HG02798 (cell line): ENCODE results near the gene RRP1B.
A peak's percentile ranks its signal among the peaks of the same experiment; 100 is the strongest.
"Not testable (repeated sequence)": the region's sequence is repeated elsewhere in the genome, so short reads cannot be mapped to it uniquely, and the experiment has no call there.

Experiments used
- ATAC-seq: cut with Tn5 transposase; IDR thresholded peaks from one replicate; pipeline ENCODE4 v1.9.1; 2021; ENCODE audit warnings: mild to moderate bottlenecking; ENCODE audit not compliant: unreplicated experiment, poor library complexity

Gene RRP1B

DNA sequence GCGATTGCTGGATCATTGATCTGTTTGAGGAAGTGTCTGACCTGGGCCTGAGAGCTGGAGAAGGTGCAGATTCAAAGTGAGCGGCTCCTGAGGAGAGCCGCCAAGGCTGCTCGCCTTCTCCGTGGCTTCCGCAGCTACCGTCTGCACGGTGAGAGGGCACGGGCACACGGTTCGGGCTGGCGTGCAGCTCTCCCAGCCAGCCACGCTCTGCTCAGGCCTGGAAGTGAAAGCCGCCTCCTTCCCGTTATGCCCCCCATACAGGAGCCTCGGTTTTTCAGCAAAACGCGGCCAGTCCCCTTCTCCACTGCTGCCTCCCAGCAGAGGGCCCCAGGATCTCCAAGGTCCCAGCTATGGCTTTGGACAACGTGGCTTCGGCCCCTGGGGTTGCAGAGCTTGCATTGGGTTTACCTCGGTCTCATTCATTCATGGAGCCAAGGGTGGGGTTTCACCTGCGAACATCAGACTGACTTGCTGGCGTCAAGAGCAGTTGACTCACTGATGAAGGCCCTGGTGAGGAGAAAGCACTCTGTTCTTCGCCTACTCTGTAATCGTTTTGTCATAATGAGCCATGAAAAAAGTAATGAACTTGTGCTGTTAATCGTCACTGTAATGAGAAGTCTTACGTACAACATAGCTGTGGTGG is 35.2 kb downstream of the RRP1B start:
- no peak for ATAC-seq

DNA sequence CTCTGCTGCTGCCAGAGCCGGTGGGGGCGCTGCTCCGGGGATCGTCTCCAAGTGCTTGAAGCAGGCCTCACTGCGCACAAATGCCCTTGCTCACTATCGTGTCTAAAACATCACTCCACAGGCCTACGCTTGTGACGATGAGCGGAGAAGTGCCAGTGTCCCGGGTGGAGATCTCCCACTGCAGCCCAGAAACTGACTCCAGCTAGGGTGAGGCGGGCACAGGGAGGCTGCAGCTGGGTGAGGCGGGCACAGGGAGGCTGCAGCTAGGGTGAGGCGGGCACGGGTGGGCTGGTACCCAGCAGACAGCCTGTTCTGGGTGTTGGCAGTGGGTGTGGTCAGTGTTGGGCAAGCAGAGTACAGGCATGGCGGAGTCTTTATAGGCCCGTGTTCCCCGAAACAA is 36.9 kb downstream of the RRP1B start:
- no peak for ATAC-seq

DNA sequence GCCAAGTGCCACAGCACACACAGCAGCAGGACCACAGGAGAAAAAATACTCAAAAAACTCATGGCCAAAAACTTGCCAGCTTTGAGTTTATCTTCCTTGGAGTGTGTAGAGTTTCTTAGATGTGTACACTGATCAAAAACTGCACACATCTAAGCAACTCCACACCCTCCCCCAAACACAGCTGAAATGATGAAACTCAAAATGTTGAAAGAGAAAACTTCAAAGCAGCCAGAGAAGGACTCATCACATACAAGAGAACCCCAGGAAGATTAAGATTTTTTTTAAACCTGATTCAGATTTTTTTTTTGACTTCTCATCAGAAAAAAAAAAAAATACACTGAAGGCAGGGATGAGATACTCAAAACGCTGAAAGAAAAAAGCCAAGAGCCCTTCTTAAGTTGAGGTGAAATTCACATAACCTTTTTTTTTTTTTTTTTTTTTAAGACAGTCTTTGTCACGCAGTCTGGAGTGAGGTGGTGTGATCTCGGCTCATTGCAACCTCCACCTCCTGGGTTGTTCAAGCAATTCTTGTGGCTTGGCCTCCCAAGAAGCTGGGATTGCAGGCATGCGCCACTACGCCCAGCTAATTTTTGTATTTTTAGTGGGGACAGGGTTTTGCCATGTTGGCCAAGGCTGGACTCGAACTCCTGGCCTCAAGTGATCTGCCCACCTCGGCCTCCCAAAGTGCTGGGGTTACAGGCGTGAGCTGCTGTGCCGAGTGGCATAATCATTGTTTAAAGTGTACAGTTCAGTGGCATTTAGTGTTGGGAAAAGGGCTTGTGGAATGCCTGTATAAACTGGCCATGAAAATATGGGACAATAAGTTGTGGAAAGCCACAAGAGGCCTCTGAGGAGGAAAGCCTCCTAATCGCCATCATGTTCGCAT is 38.6 kb downstream of the RRP1B start:
- ATAC-seq, result no peak

DNA sequence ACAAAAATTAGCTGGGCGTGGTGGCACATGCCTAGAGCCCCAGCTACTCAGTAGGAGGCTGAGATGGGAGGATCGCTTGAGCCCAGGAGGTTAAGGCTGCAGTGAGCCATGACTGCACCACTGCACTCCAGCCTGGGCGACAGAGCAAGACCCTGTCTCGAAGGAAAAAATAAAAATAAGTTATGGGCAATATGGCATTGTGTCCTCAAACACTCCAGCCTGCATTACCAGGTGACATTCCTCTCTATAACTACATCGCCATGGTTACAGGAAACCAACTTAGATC is 40.1 kb downstream of the RRP1B start:
- ATAC-seq, result not testable (repeated sequence)

DNA sequence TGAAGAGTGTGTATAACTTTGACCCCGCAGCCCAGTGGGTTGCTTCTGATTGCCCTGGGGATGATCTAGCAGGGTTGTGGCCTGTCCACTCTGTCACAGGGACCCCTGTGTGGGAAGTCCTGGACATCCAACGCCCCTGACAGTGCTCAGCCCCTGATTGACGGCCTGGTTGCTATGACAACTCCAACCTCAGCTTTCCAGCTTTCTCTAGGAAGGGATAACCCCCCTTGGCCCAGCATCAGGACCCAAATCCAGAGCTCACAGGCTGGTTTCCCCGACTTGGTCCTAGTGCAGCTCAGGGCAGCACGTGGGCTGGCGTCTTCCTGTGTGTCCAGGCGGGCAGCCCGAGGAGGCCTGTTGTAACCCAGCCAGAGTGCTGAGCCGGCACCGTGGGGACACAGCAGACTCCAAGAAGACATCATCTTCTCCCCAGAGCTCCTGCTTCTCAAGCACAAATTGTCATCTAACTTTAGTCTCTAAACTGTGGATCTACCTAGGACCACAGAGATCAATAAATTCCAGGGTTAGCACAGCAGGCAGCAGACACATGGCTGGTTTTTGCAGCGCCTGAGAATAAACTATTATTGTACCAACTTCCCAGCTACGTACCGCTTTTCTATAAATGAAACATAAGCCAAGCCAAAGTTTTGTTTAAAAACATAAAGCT is 40.7 kb downstream of the RRP1B start:
- ATAC-seq, result no peak

DNA sequence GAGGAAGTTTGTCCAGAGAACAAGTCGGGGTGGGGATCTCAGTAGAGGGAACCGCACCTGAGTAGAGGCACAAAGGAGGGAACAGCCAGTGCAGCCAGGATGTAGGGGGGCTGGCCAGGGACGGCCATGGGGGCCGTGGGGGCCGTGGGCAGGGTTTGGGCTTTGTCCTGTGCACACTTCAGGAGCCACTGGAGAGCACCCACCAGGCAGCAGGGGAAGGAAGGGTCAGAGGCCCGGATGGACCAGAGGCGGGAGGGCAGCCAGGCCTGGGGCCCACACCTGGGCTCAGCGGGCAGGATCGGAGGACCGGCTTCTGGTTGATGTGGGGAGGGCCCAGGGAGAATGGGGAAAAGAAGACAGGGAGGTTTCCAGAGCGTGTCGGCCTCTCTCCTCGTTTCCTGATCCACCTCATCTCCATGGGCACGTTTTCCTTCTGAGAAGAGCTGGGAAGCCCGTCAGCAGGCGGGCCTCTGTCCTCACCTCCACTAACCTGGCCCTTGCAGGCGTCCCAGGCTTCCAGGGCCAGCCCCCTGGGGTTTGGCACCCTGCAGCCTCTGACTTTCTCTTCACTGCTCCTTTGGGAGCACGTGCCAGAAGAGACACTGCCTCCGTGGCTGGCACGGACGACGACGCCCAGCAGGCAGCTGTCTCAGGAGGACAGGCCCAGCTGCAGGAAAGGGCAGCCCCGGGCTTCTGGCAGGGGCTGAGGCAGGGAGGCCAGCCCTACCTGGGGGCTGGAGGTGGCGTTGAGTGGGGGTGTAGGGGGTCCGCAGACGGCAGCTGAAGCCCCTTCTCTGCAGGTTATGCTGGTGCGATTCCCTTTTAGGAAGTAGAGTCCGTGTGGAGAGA is 42.8 kb downstream of the RRP1B start:
- ATAC-seq, result no peak

DNA sequence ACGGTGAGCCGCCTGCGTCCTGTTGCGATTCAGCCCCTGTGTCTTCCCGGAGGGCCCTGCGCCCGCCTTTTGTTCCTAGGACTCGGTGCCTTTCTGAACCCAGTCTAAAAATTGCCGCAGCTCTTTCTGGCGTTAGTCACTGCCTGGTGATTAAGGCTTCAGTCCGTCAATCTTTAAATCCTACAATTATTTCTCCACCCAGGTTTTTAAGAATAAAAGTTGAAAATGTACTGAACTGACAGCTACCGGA is 43.4 kb downstream of the RRP1B start:
- ATAC-seq, result no peak

DNA sequence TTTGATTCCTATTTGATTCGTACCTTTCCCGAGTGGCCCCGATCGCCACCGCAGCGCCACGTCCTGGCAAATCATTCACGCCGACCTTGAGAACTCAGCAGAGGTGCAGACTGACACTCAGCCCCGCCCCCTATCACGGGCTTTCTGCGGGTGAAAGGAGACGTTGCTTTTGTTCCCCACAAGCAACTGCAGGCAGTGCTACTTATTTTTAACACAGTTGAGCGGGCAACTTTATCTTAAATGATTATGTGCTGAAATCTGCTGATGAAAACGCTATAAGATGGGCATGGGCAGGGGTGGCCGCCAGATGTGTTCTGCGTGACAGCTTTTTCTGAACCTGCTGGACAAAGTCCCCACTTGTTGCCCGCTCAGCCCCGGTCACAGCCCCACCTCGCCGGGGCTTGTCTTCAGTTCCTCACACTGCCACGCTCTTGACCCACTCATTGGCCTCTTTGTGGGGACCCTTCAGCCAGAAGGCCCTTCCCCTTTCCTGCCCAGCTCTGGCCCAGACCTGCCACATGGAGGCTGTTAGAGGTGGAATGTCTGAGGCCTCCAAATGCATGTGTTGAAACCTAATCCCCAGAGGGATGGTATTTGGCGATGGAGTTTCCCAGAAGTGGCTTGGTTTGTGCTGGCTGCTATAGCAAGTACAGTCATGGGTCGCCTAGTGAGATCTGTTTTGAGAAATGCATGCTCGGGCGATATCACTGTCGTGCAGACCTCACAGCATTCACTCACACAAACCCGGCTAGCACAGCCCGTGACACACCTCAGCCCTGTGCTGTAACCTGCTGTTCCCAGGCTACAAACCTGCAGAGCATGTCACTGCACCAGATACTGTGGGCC is 43.9 kb downstream of the RRP1B start:
- ATAC-seq, result no peak

DNA sequence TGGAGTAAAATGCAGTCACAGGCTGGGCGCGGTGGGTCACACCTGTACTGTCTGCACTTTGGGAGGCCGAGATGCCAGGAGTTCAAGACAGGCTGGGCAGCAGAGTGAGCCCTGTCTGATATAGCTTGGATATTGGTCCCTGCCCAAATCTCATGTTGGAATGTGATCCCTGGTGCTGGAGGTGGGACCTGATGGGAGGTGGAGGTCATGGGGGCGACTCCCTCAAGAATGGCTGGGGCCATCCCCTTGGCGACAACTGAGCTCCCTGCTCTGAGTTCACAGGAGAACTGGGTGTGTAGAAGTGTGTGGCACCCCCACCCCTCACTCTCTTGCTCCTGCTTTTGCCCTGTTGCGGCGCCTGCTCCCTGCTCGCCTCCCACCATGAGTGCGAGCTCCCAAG is 48.1 kb downstream of the RRP1B start:
- no peak for ATAC-seq

DNA sequence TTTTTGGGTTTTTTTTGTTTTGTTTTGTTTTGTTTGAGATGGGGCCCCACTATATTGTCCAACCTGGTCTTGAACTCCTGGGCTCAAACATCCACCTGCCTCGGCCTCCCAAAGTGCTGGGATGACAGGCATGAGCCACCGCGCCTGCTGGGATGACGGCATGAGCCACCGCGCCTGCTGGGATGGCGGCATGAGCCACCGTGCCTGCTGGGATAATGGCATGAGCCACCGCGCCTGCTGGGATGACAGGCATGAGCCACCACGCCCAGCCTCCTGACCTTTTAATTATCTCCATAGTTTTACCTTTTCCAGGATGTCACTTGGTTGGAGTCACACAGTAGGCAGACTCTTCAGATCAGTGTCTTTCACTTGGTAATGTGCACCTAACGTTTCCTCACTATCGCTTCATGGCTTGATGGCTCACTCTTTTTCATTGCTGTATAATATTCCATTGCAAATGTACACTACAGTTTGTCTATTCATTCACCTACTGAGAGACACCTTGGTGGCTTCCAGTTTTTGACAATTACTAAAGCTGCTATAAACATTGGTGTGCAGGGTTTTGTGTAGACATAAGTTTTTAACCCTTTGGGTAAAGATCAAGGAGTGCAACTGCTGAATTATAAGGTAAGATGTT is 49.5 kb downstream of the RRP1B start:
- no peak for ATAC-seq

DNA sequence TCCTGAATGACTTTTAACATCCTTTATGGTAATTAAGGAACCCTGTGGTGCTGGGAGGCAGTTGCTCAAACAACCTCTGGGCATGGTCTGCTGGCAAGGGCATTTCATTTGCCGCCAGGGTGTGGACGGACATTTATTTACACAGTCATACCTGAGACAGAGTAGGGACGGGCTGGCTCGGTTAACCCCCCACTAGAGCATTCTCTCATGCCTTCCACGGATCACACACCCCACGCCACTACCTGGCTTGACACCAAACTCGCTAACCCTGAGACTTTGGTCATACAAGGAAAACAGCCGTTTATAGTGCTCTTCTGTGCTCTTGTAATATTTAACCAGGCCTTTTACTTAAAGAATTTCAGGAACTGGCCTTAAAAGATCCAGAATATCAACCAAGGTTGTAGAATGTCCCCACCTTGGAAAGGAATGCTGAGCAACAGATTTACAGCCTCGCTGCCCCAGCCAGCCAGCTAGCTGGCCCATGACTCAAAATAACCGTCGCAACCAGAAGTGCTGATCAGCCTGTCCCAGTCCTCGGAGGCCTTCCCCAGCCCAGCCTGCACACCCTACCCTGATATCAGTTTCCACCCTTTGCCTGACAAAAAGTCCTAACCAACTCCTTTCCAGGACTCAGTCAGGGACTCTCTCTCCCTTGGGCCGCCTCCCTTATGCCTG is 53.0 kb downstream of the RRP1B start:
- ATAC-seq, result no peak

DNA sequence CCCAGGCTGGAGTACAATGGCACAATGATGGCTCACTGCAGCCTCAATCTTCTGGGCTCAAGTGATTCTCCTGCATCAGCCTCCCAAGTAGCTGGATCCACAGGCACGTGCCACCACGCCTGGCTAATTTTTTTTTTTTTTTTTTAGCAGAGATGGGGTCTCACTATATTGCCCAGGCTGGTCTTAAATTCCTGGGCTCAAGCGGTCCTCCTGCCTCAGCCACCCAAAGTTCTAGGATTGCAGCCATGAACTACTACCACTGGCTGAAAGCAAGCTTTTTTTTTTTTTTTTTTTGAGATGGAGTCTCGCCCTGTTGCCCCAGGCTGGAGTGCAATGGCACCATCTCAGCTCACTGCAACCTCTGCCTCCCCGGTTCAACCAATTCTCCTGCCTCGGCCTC is 53.8 kb downstream of the RRP1B start:
- ATAC-seq, result not testable (repeated sequence)

DNA sequence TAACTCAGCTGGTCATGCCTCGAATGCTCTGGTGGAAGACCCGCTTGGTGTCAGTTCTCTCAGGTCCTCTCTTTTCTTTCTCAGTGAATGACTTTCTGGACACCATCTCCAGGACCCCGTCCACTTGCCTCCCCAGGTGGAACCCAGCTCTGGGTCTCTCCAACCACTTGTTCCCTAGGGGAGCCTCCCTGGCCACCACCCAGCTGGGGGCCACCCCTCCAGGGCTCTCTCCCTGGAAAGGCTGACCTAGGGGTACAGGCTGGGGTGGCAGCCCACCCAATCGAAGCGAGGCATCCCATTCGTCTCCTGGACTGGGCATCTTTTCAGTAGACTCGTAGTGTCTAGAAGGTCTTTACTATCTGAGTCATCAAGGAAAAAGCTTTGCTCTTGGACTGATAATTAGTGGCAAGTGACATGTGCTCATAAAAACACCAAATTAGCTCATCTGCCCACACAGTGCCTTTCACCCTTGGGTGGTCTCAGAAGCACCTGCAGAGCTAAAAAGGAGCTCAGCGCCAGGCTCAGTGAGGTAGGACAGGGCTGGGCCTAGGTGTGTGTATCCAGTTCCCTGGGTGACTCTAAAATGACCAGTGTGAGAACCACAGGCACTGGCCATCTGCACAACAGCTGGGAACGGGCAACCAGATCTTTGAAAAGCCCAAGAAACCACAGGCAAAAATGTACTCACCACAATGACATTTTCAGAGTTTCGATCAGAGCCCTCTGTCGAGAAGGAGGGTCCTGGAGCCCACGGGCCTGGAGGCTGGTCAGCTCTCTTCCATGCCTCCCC is 57.2 kb downstream of the RRP1B start:
- ATAC-seq, result peak; percentile 39

DNA sequence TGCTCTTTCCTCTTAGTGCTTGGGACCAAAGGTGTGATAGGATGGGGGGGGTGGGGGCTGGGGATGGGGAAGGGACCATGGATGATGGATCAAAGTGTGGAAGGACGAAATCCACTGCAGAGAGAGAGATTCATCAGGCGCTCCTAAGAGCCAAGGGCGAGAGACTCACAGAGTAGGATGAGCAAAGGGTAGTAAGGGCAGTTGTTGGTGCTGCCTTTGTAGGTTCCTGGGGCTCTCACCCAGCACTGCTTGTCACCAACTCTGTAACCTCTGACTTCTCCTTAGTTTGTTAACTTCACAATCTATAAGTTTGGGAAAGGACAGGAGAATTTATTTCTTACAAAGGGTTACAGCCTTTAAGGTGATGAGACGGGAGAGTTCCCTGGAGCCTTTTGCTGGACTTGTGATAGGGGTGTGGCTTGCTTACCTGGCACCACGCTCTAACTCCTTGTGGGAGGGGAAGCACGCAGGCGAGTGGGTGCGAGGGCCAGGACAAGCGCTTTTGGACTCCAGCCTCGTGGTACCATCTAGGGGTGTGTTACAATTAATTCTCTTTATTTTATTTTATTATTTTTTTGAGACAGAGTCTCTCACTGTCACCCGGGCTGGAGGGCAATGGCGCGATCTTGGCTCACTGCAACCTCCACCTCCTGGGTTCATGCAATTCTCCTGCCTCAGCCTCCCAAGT is 58.0 kb downstream of the RRP1B start:
- peak; percentile 7 for ATAC-seq

DNA sequence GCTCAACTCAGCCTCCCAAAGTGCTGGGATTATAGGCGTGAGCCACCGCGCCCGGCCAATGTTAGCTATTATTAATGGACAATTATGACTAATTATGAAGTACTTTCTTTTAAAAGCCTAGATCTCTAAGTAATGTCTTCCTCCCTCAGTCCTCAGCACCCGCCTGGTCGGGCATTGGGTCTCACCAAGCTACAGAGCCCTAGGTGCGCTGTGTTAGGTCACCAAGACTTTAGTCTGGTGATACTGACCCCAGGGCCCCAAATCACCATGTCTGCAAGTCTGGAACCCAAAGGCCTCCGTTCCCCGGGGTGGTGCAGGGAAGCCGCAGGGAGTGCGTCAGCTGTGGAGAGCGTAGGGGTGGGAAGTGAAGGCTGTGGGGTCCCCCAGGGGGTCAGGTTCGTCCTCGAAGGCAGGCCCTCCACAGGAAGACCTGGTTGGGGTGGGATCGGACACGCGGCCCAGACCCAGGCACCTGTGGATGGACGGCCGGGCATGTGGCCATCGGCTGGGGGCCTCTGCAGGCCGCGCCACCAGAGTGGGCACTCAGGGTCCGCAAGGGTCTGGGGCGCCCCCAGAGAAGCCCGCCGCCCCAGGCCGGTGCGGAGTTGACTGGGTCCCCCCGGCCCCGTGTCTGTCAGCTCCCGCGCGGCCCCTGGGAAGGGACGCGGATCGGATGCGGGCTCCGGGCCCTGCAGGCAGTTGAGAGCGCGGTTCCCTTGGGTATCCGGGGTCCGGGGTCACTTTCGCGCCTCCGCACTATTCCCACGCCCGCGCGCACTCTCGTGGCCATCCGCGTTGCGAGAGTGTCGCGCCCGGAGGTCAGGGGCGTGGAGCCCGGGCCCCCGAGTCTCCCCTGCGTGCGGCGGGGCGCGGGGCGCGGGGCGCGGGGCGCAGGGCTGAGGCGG is 58.9 kb downstream of the RRP1B start:
- no peak for ATAC-seq

DNA sequence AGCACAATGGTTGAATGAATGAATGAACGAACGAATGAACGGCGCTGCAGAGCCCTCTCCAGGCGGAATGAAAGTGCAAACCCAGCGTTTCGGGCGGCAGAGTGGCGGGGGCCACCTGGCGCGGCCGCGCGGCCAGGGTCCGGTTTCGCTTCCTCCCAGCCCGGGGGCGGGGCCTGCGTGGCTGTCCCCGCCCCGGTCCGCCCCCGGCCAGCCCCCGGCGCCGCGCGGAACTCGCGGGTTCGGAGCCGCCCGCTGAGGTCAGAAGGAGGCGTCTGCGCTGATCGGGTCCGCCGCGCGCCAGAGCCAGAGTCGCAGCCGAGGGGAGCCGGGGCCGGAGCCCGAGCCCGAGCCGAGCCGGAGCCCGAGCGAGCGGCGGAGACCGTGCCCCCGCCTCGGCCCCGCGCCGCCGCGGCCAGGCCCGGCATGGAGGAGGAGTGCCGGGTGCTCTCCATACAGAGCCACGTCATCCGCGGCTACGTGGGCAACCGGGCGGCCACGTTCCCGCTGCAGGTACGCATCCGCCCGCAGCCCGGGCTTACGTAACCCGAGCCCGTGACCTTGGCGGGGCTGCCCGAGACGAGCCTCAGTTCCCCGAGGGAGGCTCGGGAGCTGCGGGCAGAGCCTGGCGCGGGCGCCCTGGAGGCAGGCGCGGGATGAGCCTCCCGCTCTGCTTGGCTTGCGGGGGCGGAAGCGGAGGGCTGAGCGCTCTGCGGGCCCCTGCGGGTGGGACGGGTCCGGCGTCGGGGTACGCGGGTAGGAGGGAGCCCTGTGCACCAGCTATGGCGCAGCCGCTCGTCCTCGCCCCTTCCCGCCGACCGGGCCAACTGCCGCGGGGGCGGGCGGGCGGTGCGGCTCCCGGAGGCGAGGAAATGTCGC is 59.8 kb downstream of the RRP1B start, which contains the start of gene PDXK:
PDXK (plus strand) TSS at position 258 of the 876 bp plus-strand sequence; CDS start at position 424, 166 bp downstream.
- peak; percentile 76 for ATAC-seq
